GM12878 (cell line): ENCODE results near the gene ARMC9. TPM values are rescaled to one million over a fixed set of nuclear protein-coding genes. Genes with fewer than 3 reads are reported as not detected.

Experiments
- ATAC-seq: fragments of 200-7000 bp; cut with Tn5 transposase; 3 replicates; pipeline ENCODE4 v1.9.1; 2020; ENCODE audit warnings: mild to moderate bottlenecking, moderate library complexity
- BruUV-seq: library from RNA; stranded (reverse); fragments of 400-500 nt; replicated peaks from 2 replicates; lab custom pipeline; 2021; lab: Mats Ljungman, UMichigan
- CTCF ChIA-PET: fragments of 300-600 bp; sonication (Branson Sonifier 250); formaldehyde crosslinking; extraction: SDS; loops from one replicate; lab custom pipeline; 2021; ENCODE audit warnings: inconsistent platforms; lab: Yijun Ruan, JAX
- POLR2A ChIA-PET: fragments of 350-600 bp; formaldehyde crosslinking; extraction: SDS; loops from one replicate; lab custom pipeline; 2021; ENCODE audit warnings: inconsistent platforms; lab: Charles Lee
- RAD21 ChIA-PET: fragments of 300-600 bp; sonication (Branson Sonifier 250); formaldehyde crosslinking; loops from one replicate; lab custom pipeline; 2023; ENCODE audit warnings: antibody characterized with exemption; ENCODE audit not compliant: unreplicated experiment; lab: Charles Lee
- SMC1A ChIA-PET: fragments of 300-600 bp; sonication (Branson Sonifier 250); formaldehyde crosslinking; loops from one replicate; lab custom pipeline; 2023; ENCODE audit not compliant: unreplicated experiment, uncharacterized antibody; lab: Charles Lee
- DNase-seq: peaks from one replicate; pipeline ENCODE4 v3.0.0-alpha.2; 2011; ENCODE audit warnings: low read depth, low spot score
- FAIRE-seq: peaks from 3 replicates; lab custom pipeline; 2011; peaks lifted over from hg19 to GRCh38; lab: Jason Lieb, UNC
- H2AFZ ChIP-seq: 2 replicates; pipeline ENCODE4 v1.6.0; 2011; ENCODE audit warnings: low read depth, low read length, control low read depth; ENCODE audit not compliant: control insufficient read depth
- H3K27ac ChIP-seq: 2 replicates; pipeline ENCODE4 v1.5.1; 2011; ENCODE audit warnings: control low read depth; ENCODE audit not compliant: control insufficient read depth, insufficient read depth
- H3K27me3 ChIP-seq, 2 experiments: replicated peaks in 1 of 2; 2 replicates each; pipeline versions ENCODE4 v1.6.0 to v1.6.1; 2011; ENCODE audit warnings: low read length in 1 of 2; ENCODE audit not compliant: control insufficient read depth in 2 of 2, insufficient read depth in 2 of 2
- H3K36me3 ChIP-seq, 2 experiments: 2 replicates each; pipeline ENCODE4 v1.5.1; 2011; ENCODE audit warnings: low read length in 1 of 2; ENCODE audit not compliant: control insufficient read depth in 2 of 2, insufficient read depth in 2 of 2
- H3K4me1 ChIP-seq: 2 replicates; pipeline ENCODE4 v1.6.1; 2011; ENCODE audit warnings: mild to moderate bottlenecking, low read length, moderate library complexity, mixed read lengths; ENCODE audit not compliant: control insufficient read depth, insufficient read depth
- H3K4me2 ChIP-seq: 2 replicates; pipeline ENCODE4 v1.6.0; 2011; ENCODE audit warnings: control low read depth; ENCODE audit not compliant: control insufficient read depth, insufficient read depth
- H3K4me3 ChIP-seq: fragments of 200-600 bp; sonication (generic); 2 replicates; pipeline ENCODE4 v1.5.1; 2016
- H3K79me2 ChIP-seq: 2 replicates; pipeline ENCODE4 v1.6.0; 2011; ENCODE audit warnings: low read length; ENCODE audit not compliant: control insufficient read depth, insufficient read depth
- H3K9ac ChIP-seq: 2 replicates; pipeline ENCODE4 v1.8.0; 2011; ENCODE audit warnings: low read length, control low read depth, mixed read lengths; ENCODE audit not compliant: control insufficient read depth, insufficient read depth
- H3K9me3 ChIP-seq: replicated peaks from 3 replicates; pipeline ENCODE4 v1.5.1; 2011; ENCODE audit warnings: mild to moderate bottlenecking, low read length; ENCODE audit not compliant: control insufficient read depth, insufficient read depth
- H4K20me1 ChIP-seq: 2 replicates; pipeline ENCODE4 v1.6.0; 2011; ENCODE audit not compliant: control insufficient read depth, insufficient read depth
- EP300 ChIP-seq, 2 experiments: fragments of 150-350 bp in 1 of 2; IDR thresholded peaks; 2 replicates each; pipeline ENCODE4 v1.6.1; 2011 to 2012; ENCODE audit warnings: low read depth in 2 of 2, low read length in 2 of 2, borderline replicate concordance in 1 of 2, improper control_type of control experiment in 1 of 2, inconsistent platforms in 1 of 2; ENCODE audit not compliant: control insufficient read depth in 1 of 2
- FOS ChIP-seq: IDR thresholded peaks from 3 replicates; pipeline ENCODE4 v1.6.1; 2011; ENCODE audit warnings: borderline replicate concordance; ENCODE audit not compliant: insufficient read length; ENCODE audit errors: extremely low read depth
- HSF1 ChIP-seq: fragments of 150-350 bp; IDR thresholded peaks from 2 replicates; pipeline ENCODE4 v1.6.1; 2014; ENCODE audit warnings: mild to moderate bottlenecking, low read depth, low read length
- IRF3 ChIP-seq: fragments of 450-650 bp; IDR thresholded peaks from 2 replicates; pipeline ENCODE4 v1.6.1; 2014; ENCODE audit warnings: mild to moderate bottlenecking
- POLR2A ChIP-seq: IDR thresholded peaks from 2 replicates; pipeline ENCODE4 v1.6.1; 2011; ENCODE audit warnings: low read depth, mild to moderate bottlenecking, low read length
- POLR2AphosphoS2 ChIP-seq: IDR thresholded peaks from 2 replicates; pipeline ENCODE4 v1.6.1; 2011; ENCODE audit warnings: low read depth, mild to moderate bottlenecking, low read length, improper control_type of control experiment, moderate library complexity
- RELB ChIP-seq: fragments of 450-650 bp; IDR thresholded peaks from 2 replicates; pipeline ENCODE4 v1.6.1; 2017; ENCODE audit warnings: low read depth, mild to moderate bottlenecking, moderate library complexity
- TCF7 ChIP-seq: IDR thresholded peaks from 2 replicates; pipeline ENCODE4 v1.6.1; 2014; ENCODE audit warnings: antibody characterized with exemption, borderline replicate concordance
- USF1 ChIP-seq: IDR thresholded peaks from 2 replicates; pipeline ENCODE4 v1.6.1; 2011; ENCODE audit warnings: borderline replicate concordance, low read depth, mild to moderate bottlenecking, moderate library complexity, mixed read lengths, low read length; ENCODE audit not compliant: insufficient read depth; ENCODE audit errors: extremely low read length
- WGBS: methylation state at CpG from one replicate; pipeline ENCODE4 v1.1.6; 2016; ENCODE audit warnings: low lambda C conversion rate; ENCODE audit not compliant: insufficient replicate concordance, insufficient coverage; ENCODE audit errors: missing lambda C conversion rate; 5-methylcytosine and 5-hydroxymethylcytosine counted together
- in situ Hi-C: fragments of 300-500 bp; cut with MboI; formaldehyde crosslinking; loops from 9 replicates; pipeline ENCODE4 v1.14.3; 2018; ENCODE audit warnings: mixed read lengths
- intact Hi-C: fragments of 100-400 bp; cut with micrococcal nuclease; formaldehyde crosslinking; loops from one replicate; pipeline ENCODE4 v1.14.2; 2022; ENCODE audit not compliant: unreplicated experiment
- polyA plus RNA-seq, 11 experiments: library from polyadenylated mRNA; depleted of rRNA in 4 of 11; unstranded in 6 of 11; stranded (reverse) in 5 of 11; fragments of >200 nt; fragmentation: Nextera tagmentation in 4 of 11; fragmentation: Illumina TruSeq in 1 of 11; extraction: Ambion mirVana in 4 of 11; extraction: Trizol in 1 of 11; gene quantifications; 1 replicate in 1 of 11; 2 replicates in 10 of 11; pipeline versions ENCODE4 v1.2.1 to v1.2.3, GENCODE V29; 2011 to 2016; ENCODE audit warnings: inconsistent platforms in 2 of 11, missing spikeins in 2 of 11, low read depth in 1 of 11
- total RNA-seq, 4 experiments: library from RNA; depleted of rRNA in 3 of 4; stranded (reverse); fragments of >200 nt in 3 of 4; fragmentation: Illumina TruSeq in 1 of 4; extraction: Trizol in 1 of 4; gene quantifications; 2 replicates each; pipeline versions ENCODE4 v1.2.1 to v1.2.3, GENCODE V29; 2013 to 2021

ARMC9 gene
- total and polyA plus RNA-seq, 10 of the 15 experiments (the other 5 are each of a cell fraction or from before 2014, with no cell fraction given): 3.8 to 21.8 (median 10.4) TPM

- FAIRE-seq (no peak), DNase-seq (no peak)
- no TSS peak for BruUV-seq
- no peak overlapping the region for H2AFZ ChIP-seq
- no peaks in the 10 kb centered on the region for H3K36me3 ChIP-seq
- 82% methylated on average over 10 of the region's 10 CpGs for WGBS
- intact Hi-C loops: no loop called here
- H3K27ac ChIP-seq: no peak overlapping the region
- peaks cover 4% of the 10 kb centered on the region; the same call in 2 of the 3 replicates for H3K9me3 ChIP-seq
- RAD21 ChIA-PET: no interaction called here
- H3K27me3 ChIP-seq: no peaks in the 10 kb centered on the region
- TF ChIP-seq IRF3 (no peak), HSF1 (no peak), POLR2AphosphoS2 (no peak), RELB (no peak), USF1 (no peak), EP300 (IDR thresholded peaks at IDR 0.05; ENCODE audit: borderline replicate concordance in 1 of 2, control insufficient read depth in 1 of 2, low read depth in 2 of 2, low read length in 2 of 2) (no peak), TCF7 (no peak), FOS (no peak), POLR2A (no peak)
- TF ChIP-seq, all 136 proteins: peak for 0
- ChIA-PET POLR2A (no interaction called here), SMC1A (no interaction called here), CTCF (no interaction called here)
- Histone ChIP-seq H3K4me3 (no peak overlapping the region), H3K79me2 (no peaks in the 10 kb centered on the region), H3K4me2 (no peak overlapping the region), H4K20me1 (no peaks in the 10 kb centered on the region), H3K9ac (no peak overlapping the region), H3K4me1 (no peaks in the 10 kb centered on the region)
- no peak for ATAC-seq
- in situ Hi-C loops: no loop called here
These were observed 181.9 kb downstream of the ARMC9 start for GRCh38 chr2:231380307-231380706.
